C4-2B (cell line): ENCODE results near the gene CADM1.

Experiments
- H3K27ac ChIP-seq: fragments of 450-650 bp; 2 replicates; pipeline ENCODE4 v1.5.1; 2017
- ZFX ChIP-seq: fragments of 450-650 bp; IDR thresholded peaks from 2 replicates; pipeline ENCODE4 v1.6.1; 2017
- TF ChIP-seq, protein P1 (sequence below): fragments of 450-650 bp; conservative IDR thresholded peaks from 2 replicates; pipeline ENCODE4 v1.5.1; 2017; ENCODE audit warnings: mild to moderate bottlenecking

Gene CADM1

DNA sequence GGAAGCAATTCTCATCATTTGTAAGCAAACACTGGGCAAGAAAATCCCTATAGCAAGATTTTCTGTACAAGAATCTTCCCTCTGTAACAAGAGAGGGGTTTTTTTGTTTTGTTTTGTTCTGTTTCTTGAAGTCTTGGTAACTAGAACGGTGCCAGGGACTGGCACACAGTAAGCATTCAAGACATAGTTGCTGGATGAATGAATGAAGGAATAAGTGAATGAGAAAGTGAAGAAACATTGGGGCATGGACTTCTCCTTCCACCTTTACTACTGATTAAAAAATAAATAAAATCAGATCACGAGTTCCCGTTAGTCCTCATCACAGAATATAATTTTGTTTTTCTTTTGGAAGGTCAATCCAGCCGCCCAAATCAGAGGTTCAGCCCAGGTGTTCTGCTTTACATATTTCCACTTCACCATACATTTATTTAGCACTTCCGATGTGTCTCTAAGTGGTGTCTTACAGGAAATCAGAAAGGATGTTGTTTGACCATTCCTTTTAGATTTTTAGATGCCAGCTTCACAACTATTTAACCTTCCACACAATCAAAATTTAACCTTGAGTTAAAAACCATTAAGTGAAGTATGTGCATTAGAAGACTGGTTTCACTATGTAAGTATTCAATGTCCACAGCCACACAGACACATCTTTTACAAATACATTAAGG lies 281.2 kb downstream of the CADM1 start:
- H3K27ac ChIP-seq = no peak overlapping the region
- no peak for TF ChIP-seq ZFX
- TF ChIP-seq, protein P1, sequence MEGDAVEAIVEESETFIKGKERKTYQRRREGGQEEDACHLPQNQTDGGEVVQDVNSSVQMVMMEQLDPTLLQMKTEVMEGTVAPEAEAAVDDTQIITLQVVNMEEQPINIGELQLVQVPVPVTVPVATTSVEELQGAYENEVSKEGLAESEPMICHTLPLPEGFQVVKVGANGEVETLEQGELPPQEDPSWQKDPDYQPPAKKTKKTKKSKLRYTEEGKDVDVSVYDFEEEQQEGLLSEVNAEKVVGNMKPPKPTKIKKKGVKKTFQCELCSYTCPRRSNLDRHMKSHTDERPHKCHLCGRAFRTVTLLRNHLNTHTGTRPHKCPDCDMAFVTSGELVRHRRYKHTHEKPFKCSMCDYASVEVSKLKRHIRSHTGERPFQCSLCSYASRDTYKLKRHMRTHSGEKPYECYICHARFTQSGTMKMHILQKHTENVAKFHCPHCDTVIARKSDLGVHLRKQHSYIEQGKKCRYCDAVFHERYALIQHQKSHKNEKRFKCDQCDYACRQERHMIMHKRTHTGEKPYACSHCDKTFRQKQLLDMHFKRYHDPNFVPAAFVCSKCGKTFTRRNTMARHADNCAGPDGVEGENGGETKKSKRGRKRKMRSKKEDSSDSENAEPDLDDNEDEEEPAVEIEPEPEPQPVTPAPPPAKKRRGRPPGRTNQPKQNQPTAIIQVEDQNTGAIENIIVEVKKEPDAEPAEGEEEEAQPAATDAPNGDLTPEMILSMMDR = no peak

DNA sequence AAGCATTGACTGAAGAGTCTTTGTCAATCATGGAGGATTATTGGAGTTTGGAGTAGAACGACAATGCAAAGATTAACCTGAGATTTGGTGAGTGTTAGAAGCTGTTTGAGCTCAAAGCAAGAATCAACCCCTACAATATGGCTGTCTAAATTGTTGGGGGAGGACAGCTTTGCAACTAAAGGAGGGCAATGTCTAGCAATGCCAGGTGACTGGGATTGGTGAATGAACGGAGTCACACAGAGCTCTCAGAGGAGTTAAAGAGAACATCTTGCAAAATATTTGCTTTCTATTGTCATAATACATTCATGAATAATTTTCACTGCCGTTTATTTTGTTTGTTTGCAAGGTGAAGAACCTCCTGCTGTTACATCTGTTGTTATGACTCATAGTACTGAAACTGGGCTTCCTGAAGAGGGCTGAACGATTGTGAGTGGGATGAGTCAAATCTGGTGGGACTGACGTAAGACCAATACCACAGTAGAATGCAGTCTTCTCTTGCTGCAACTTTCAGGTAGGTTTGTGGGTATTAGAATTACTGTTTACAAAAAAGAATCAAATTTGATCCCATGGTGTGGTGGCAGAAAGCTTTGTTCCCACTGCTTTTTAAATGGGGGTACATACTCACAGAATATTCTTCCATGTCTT lies 281.9 kb downstream of the CADM1 start:
- H3K27ac ChIP-seq = no peak overlapping the region
- TF ChIP-seq ZFX = no peak
- TF ChIP-seq, protein P1 = no peak

DNA sequence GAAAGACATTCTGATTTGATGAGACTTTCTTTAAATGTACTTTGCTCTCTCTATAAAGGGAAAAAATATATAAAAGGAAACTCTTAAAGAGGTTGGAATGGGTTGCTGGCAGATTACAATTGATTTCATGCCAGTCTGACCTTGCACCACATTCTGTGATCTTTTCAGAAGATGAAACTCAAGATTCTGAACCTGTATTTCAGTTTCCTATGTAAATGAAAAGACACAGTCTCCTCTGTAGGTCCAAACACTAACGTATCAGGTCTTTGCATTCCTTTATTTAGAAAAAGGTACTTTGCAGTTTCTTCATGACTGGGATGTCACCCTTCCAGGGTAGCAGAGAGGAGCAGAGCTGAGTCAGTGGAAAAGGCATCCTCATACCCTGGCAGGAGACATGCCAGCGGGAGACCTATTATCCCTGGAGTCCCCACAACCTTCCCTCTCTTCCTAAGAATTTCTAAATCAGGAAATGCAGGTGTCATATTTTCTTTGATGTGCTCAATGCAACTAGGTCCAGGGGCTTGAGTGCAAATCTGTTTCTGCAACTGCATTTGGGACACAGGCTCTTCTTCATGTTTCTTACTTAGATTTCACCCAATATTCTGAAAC lies 282.6 kb downstream of the CADM1 start:
- no peak for TF ChIP-seq ZFX
- TF ChIP-seq, protein P1 = no peak
- no peak overlapping the region for H3K27ac ChIP-seq

DNA sequence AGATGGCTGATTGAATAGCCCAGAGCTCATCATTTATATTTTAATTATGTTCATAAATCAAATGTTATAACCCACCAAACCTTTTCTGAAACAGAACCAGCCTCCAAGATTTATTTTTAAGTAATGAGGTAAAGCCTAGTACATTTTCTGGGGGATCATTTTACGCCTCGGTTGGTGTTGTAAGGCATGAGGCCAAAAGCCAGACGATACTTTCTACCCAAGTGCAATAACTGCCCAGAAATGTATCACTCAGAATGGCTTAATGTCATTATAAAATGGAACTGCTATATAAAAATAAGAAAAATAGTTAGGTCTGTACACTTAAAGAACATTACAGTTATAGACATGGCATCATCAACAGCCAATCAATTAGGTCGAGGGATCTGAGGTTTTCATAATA lies 283.3 kb downstream of the CADM1 start:
- no peak overlapping the region for H3K27ac ChIP-seq
- TF ChIP-seq ZFX = no peak
- TF ChIP-seq, protein P1 = no peak

DNA sequence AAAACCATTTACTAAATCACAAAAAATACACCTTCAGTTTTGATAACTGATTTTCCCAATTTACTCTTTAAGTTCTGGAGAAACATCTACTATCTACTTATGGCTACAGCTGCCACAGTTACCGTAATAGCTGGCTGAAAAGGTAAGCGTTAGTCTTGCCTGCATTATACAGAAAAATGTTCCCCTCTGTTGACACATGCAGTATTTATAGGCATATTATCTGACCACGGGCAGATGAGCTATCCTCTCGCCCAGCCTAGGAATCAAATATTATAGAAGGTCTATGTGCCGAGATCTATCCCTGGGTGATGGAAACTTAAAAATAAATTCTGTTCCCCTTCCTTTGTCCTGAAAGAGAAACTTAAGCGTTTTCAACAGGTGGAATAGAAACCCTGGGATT lies 283.8 kb downstream of the CADM1 start:
- no peak overlapping the region for H3K27ac ChIP-seq

DNA sequence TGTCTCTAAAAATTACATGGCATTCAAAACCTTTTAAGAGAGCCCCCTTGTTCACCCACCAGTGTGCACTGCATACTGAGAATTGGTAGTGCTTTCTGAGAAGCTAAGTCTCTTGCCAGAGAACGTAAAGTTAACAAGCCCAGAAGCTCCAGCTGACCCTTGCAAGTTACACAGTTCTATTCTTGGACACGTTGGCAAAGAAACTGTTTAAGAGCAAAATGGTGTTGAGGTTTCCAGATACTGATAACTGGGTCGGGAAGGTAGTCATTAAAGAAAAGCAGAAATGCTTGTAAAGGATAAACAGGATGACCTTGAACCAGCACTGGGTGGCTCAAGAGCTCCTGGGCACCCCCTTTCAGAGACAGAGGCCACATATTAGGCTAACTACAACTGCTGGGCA lies 284.8 kb downstream of the CADM1 start:
- no peak for TF ChIP-seq ZFX
- TF ChIP-seq, protein P1 = no peak
- H3K27ac ChIP-seq = no peak overlapping the region

More for the DNA sequence above, 283.8 kb downstream of the CADM1 start:
- TF ChIP-seq, protein P1 = no peak
- TF ChIP-seq ZFX = no peak

DNA sequence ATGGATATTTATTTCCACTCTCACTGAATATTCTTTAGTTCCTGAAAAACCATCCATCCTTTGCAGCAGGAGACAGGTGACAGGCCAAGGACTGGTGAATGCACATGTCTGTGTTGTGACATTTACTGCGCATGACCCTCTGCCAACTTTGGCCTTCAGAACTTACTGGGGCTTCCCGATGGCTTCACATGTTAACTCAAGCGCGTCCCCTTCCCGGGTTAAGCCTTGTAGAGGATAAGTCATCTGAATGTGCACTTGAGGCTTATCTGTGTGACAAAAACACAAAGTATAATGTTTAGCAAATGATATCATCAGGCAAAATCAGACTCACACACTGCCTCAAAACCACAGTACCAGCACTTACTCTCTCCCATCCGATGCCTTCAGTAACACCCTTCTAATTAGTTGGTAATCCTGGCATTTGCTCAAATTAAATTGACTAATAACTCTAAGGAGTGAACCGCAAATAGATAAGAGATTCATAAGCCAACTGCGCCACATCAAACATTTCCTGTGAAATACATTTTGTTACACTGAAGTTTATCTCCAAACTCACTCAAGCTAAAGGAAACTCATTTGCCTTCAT lies 286.4 kb downstream of the CADM1 start:
- H3K27ac ChIP-seq = no peak overlapping the region
- TF ChIP-seq, protein P1 = no peak
- TF ChIP-seq ZFX = no peak
